Measurements from ENCODE around the gene GPR180.

GPR180 gene

DNA sequence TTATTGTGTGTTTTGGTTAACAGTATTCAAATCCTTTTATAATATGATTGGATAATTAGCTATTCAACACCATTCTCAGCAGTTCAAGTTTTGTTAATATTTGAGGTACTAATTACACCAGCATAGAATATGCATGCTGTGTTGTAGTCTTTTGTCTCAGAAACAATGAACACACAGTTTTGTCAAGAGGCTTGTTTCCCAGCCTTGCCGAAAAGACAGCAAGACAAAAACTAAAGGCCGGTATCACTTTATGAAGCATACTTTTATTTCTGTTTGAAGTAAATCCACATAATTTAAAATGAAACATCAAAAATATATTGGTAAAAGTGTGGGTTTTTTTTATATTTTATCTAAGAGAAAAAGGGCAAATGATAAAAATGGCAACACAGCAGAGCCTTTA is 7.5 kb downstream of the GPR180 start:
- no peaks in the 10 kb centered on the region for H3K27me3 ChIP-seq (ENCODE audit: low read depth, low read length)
- H3K27ac ChIP-seq (ENCODE audit: low read length) = no peak overlapping the region
- H3K79me2 ChIP-seq (ENCODE audit: low read length) = no peaks in the 10 kb centered on the region
- H3K9me3 ChIP-seq (ENCODE audit: insufficient read depth, low read length) = no peaks in the 10 kb centered on the region
- H2AFZ ChIP-seq (ENCODE audit: low read depth, low read length) = no peak overlapping the region
- no peak overlapping the region for H3K4me2 ChIP-seq (ENCODE audit: low read length)
- H3K4me1 ChIP-seq (ENCODE audit: low read length) = no peaks in the 10 kb centered on the region
- H3K4me3 ChIP-seq (ENCODE audit: low read length) = no peak overlapping the region
- no peaks in the 10 kb centered on the region for H4K20me1 ChIP-seq (ENCODE audit: insufficient read depth, low read length)
- no peak overlapping the region for H3K9ac ChIP-seq (ENCODE audit: low read length)
- H3K36me3 ChIP-seq (replicated peaks; ENCODE audit: low read depth, low read length) = peaks cover 33% of the 10 kb centered on the region
- TF ChIP-seq EZH2phosphoT487 (IDR thresholded peaks at IDR 0.05; ENCODE audit: low read depth) (no peak), CTCF (IDR thresholded peaks at IDR 0.05; ENCODE audit: low read depth, low read length) (no peak)

DNA sequence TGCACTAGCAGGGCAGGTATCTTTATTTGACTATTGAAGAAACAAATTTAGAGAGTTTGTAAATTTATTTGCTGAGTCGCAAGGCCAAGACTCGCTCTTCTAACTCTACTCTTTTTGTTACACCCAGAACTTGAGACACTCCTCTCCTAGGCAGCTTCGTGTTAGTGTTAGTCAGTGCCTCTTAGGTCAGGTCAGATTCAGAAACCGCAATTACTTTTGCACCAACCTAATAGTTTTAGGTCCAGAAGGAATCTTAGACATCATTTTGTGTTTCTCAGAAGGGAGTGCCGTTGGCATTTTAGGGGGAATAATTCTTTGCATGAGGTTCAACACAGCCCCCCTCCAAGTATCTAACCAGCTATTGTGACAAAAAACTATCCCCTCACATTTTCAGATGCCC is 8.8 kb downstream of the GPR180 start:
- Histone ChIP-seq H3K9ac (ENCODE audit: low read length) (no peak overlapping the region), H3K36me3 (replicated peaks; ENCODE audit: low read depth, low read length) (peaks cover 36% of the 10 kb centered on the region)
- TF ChIP-seq CTCF (IDR thresholded peaks at IDR 0.05; ENCODE audit: low read depth, low read length) (no peak), EZH2phosphoT487 (IDR thresholded peaks at IDR 0.05; ENCODE audit: low read depth) (no peak)

DNA sequence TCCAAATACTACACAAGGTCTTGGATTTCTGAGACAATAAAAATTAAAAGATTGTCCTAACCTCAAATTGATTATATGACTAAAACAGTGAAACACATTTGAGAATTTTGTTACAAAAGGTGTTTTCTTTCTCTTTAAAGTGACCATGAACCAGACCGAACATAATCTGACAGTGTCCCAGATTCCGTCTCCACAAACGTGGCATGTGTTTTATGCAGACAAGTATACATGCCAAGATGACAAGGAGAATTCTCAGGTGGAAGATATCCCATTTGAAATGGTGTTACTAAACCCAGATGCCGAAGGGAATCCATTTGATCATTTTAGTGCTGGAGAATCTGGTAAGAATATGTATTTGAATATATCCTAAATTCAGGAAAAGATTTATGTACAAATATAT is 10.4 kb downstream of the GPR180 start:
- H2AFZ ChIP-seq (ENCODE audit: low read depth, low read length) = no peak overlapping the region
- no peak overlapping the region for H3K9ac ChIP-seq (ENCODE audit: low read length)
- H3K9me3 ChIP-seq (ENCODE audit: insufficient read depth, low read length) = no peaks in the 10 kb centered on the region
- H3K79me2 ChIP-seq (ENCODE audit: low read length) = no peaks in the 10 kb centered on the region
- peaks cover 26% of the 10 kb centered on the region for H3K36me3 ChIP-seq (replicated peaks; ENCODE audit: low read depth, low read length)
- H3K27me3 ChIP-seq (ENCODE audit: low read depth, low read length) = no peaks in the 10 kb centered on the region
- no peak overlapping the region for H3K4me2 ChIP-seq (ENCODE audit: low read length)
- H3K27ac ChIP-seq (ENCODE audit: low read length) = no peak overlapping the region
- no peak overlapping the region for H3K4me3 ChIP-seq (ENCODE audit: low read length)
- H4K20me1 ChIP-seq (ENCODE audit: insufficient read depth, low read length) = no peaks in the 10 kb centered on the region
- no peaks in the 10 kb centered on the region for H3K4me1 ChIP-seq (ENCODE audit: low read length)
- TF ChIP-seq CTCF (IDR thresholded peaks at IDR 0.05; ENCODE audit: low read depth, low read length) (no peak), EZH2phosphoT487 (IDR thresholded peaks at IDR 0.05; ENCODE audit: low read depth) (no peak)

More for the DNA sequence above, 8.8 kb downstream of the GPR180 start:
- Histone ChIP-seq H4K20me1 (ENCODE audit: insufficient read depth, low read length) (no peaks in the 10 kb centered on the region), H3K4me2 (ENCODE audit: low read length) (no peak overlapping the region), H3K4me1 (ENCODE audit: low read length) (no peaks in the 10 kb centered on the region), H3K79me2 (ENCODE audit: low read length) (no peaks in the 10 kb centered on the region), H2AFZ (ENCODE audit: low read depth, low read length) (no peak overlapping the region), H3K9me3 (ENCODE audit: insufficient read depth, low read length) (no peaks in the 10 kb centered on the region), H3K4me3 (ENCODE audit: low read length) (no peak overlapping the region), H3K27ac (ENCODE audit: low read length) (no peak overlapping the region), H3K27me3 (ENCODE audit: low read depth, low read length) (no peaks in the 10 kb centered on the region)

- Histone ChIP-seq H3K4me1 (ENCODE audit: low read length) (no peaks in the 10 kb centered on the region), H3K9ac (ENCODE audit: low read length) (no peak overlapping the region), H3K4me2 (ENCODE audit: low read length) (no peak overlapping the region), H3K27me3 (ENCODE audit: low read depth, low read length) (no peaks in the 10 kb centered on the region), H3K36me3 (replicated peaks; ENCODE audit: low read depth, low read length) (peaks cover 24% of the 10 kb centered on the region), H2AFZ (ENCODE audit: low read depth, low read length) (no peak overlapping the region), H3K9me3 (ENCODE audit: insufficient read depth, low read length) (no peaks in the 10 kb centered on the region), H3K4me3 (ENCODE audit: low read length) (no peak overlapping the region), H3K27ac (ENCODE audit: low read length) (no peak overlapping the region), H4K20me1 (ENCODE audit: insufficient read depth, low read length) (peaks cover 6% of the 10 kb centered on the region; the same call in 1 of the 2 replicates), H3K79me2 (ENCODE audit: low read length) (no peaks in the 10 kb centered on the region)
- TF ChIP-seq EZH2phosphoT487 (IDR thresholded peaks at IDR 0.05; ENCODE audit: low read depth) (no peak), CTCF (IDR thresholded peaks at IDR 0.05; ENCODE audit: low read depth, low read length) (no peak)
Measured at GRCh38 chr13:94613051-94613450, 11.4 kb downstream of the GPR180 start.

Measured in OCI-LY3 (cell line).